Activated T-cell treated with anti-CD3 and anti-CD28 coated beads for 4 hours (primary cell): ENCODE data around the gene VPS54.

Experiments
- DNase-seq: peaks from one replicate; pipeline ENCODE4 v3.0.0-alpha.2; 2020

Gene VPS54

GRCh38 chr2:63893163-63893562 lies 126.1 kb downstream of the VPS54 start:
- DNase-seq: no peak

GRCh38 chr2:63891488-63892030 lies 127.7 kb downstream of the VPS54 start:
- no peak for DNase-seq

- DNase-seq: no peak
These were observed 128.6 kb downstream of the VPS54 start for GRCh38 chr2:63890678-63891077.

GRCh38 chr2:63888490-63889402 lies 130.5 kb downstream of the VPS54 start:
- peak; percentile 25 for DNase-seq

GRCh38 chr2:63888053-63888452 lies 131.2 kb downstream of the VPS54 start:
- no peak for DNase-seq

GRCh38 chr2:63886445-63886844 lies 132.8 kb downstream of the VPS54 start:
- DNase-seq: no peak

- DNase-seq: no peak
These were observed 136.7 kb downstream of the VPS54 start for GRCh38 chr2:63882395-63883105.

- DNase-seq: no peak
These were observed 138.0 kb downstream of the VPS54 start for GRCh38 chr2:63881205-63881604.

GRCh38 chr2:63880625-63881024 lies 138.6 kb downstream of the VPS54 start:
- DNase-seq: no peak

- DNase-seq: no peak
These were observed 139.3 kb downstream of the VPS54 start for GRCh38 chr2:63879876-63880433.

GRCh38 chr2:63878486-63878885 lies 140.7 kb downstream of the VPS54 start:
- no peak for DNase-seq

- no peak for DNase-seq
These were observed 142.9 kb downstream of the VPS54 start for GRCh38 chr2:63876311-63876710.

- DNase-seq: no peak
These were observed 143.5 kb downstream of the VPS54 start for GRCh38 chr2:63875559-63876245.

GRCh38 chr2:63875131-63875527 lies 144.1 kb downstream of the VPS54 start:
- DNase-seq: no peak

- DNase-seq: no peak
These were observed 144.8 kb downstream of the VPS54 start for GRCh38 chr2:63874204-63875130.

GRCh38 chr2:63872571-63873328 lies 146.5 kb downstream of the VPS54 start:
- no peak for DNase-seq

- DNase-seq: no peak
These were observed 147.4 kb downstream of the VPS54 start for GRCh38 chr2:63871864-63872263.

GRCh38 chr2:63870679-63871078 lies 148.5 kb downstream of the VPS54 start:
- no peak for DNase-seq

- no peak for DNase-seq
These were observed 153.1 kb downstream of the VPS54 start for GRCh38 chr2:63866009-63866709.

GRCh38 chr2:63865159-63865799 lies 153.9 kb downstream of the VPS54 start:
- DNase-seq: no peak
